GM23338 (cell line): ENCODE data around the gene CCDC92B. TPM values are rescaled to one million over a fixed set of nuclear protein-coding genes. Genes with fewer than 3 reads are reported as not detected.

Experiments
- ATAC-seq: fragments of 200-7000 bp; cut with Tn5 transposase; 3 replicates; pipeline ENCODE4 v1.9.1; 2020
- DNase-seq: peaks from one replicate; pipeline ENCODE4 v3.0.0-alpha.2; 2015; ENCODE audit warnings: low spot score
- H2AFZ ChIP-seq: fragments of 200-600 bp; sonication (generic); 2 replicates; pipeline ENCODE4 v1.8.0; 2016; ENCODE audit warnings: antibody characterized with exemption, mild to moderate bottlenecking, moderate library complexity
- H3F3A ChIP-seq: fragments of 200-600 bp; sonication (generic); replicated peaks from 2 replicates; pipeline ENCODE4 v1.8.0; 2017; ENCODE audit warnings: antibody characterized with exemption, mixed run types, low read depth
- H3K27ac ChIP-seq: fragments of 200-600 bp; sonication (generic); 2 replicates; pipeline ENCODE4 v1.6.1; 2016; ENCODE audit warnings: low read depth
- H3K27me3 ChIP-seq: fragments of 200-600 bp; sonication (generic); 2 replicates; pipeline ENCODE4 v1.8.0; 2016; ENCODE audit warnings: mild to moderate bottlenecking, mixed run types, moderate library complexity; ENCODE audit not compliant: insufficient read depth
- H3K36me3 ChIP-seq: fragments of 200-600 bp; sonication (generic); 2 replicates; pipeline ENCODE4 v1.8.0; 2016; ENCODE audit warnings: mild to moderate bottlenecking; ENCODE audit not compliant: insufficient read depth
- H3K4me1 ChIP-seq: fragments of 200-600 bp; sonication (generic); 2 replicates; pipeline ENCODE4 v1.8.0; 2016; ENCODE audit warnings: mild to moderate bottlenecking, moderate library complexity; ENCODE audit not compliant: insufficient read depth
- H3K4me2 ChIP-seq: fragments of 200-600 bp; sonication (generic); 2 replicates; pipeline ENCODE4 v1.7.1; 2017; ENCODE audit warnings: mixed run types
- H3K4me3 ChIP-seq: fragments of 200-600 bp; sonication (generic); 2 replicates; pipeline ENCODE4 v1.6.1; 2016; ENCODE audit warnings: mixed run types
- H3K79me2 ChIP-seq: fragments of 200-600 bp; sonication (generic); replicated peaks from 2 replicates; pipeline ENCODE4 v1.8.0; 2017; ENCODE audit warnings: mild to moderate bottlenecking; ENCODE audit not compliant: insufficient read depth
- H3K9me2 ChIP-seq: fragments of 200-600 bp; sonication (generic); 2 replicates; pipeline ENCODE4 v1.8.0; 2017; ENCODE audit not compliant: insufficient read depth
- H4K20me1 ChIP-seq: fragments of 200-600 bp; sonication (generic); replicated peaks from 2 replicates; pipeline ENCODE4 v1.8.0; 2017; ENCODE audit warnings: mild to moderate bottlenecking; ENCODE audit not compliant: insufficient read depth
- H3K27ac Mint-ChIP-seq: 2 replicates; pipeline ENCODE4 v1.8.0; 2020; ENCODE audit warnings: inconsistent platforms, mild to moderate bottlenecking, moderate library complexity, mixed read lengths
- H3K27me3 Mint-ChIP-seq: 3 replicates; pipeline ENCODE4 v1.8.0; 2022; ENCODE audit warnings: low read depth, mild to moderate bottlenecking, moderate library complexity, mixed read lengths, inconsistent platforms; ENCODE audit not compliant: insufficient read depth, poor library complexity
- H3K36me3 Mint-ChIP-seq: 3 replicates; pipeline ENCODE4 v1.8.0; 2021; ENCODE audit warnings: low read depth, mild to moderate bottlenecking, inconsistent platforms, moderate library complexity, mixed read lengths
- H3K4me1 Mint-ChIP-seq: 3 replicates; pipeline ENCODE4 v1.8.0; 2020; ENCODE audit warnings: mild to moderate bottlenecking, inconsistent platforms, mixed read lengths
- H3K4me3 Mint-ChIP-seq: 3 replicates; pipeline ENCODE4 v1.8.0; 2021; ENCODE audit warnings: moderate library complexity, mild to moderate bottlenecking, inconsistent platforms, mixed read lengths
- H3K9me3 Mint-ChIP-seq: 3 replicates; pipeline ENCODE4 v1.8.0; 2020; ENCODE audit warnings: moderate library complexity, mild to moderate bottlenecking, inconsistent platforms, mixed read lengths
- CREB1 ChIP-seq: fragments of 250-450 bp; sonication (Bioruptor Pico); IDR thresholded peaks from 2 replicates; pipeline ENCODE4 v1.5.0; 2020; ENCODE audit warnings: low read depth, mild to moderate bottlenecking, moderate library complexity
- CTCF ChIP-seq, 2 experiments: fragments of 200-600 bp in 1 of 2; sonication (generic) in 1 of 2; conservative IDR thresholded peaks; 2 replicates each; pipeline versions ENCODE4 v1.5.1 to v1.6.1; 2016 to 2017; ENCODE audit warnings: antibody characterized with exemption in 2 of 2, low read depth in 2 of 2, mild to moderate bottlenecking in 2 of 2, moderate library complexity in 1 of 2
- ETS1 ChIP-seq: IDR thresholded peaks from 2 replicates; pipeline ENCODE4 v1.6.1; 2016; ENCODE audit warnings: antibody characterized with exemption
- EZH2 ChIP-seq: fragments of 200-600 bp; sonication (generic); IDR thresholded peaks from one replicate; pipeline ENCODE4 v1.8.0; 2017; ENCODE audit warnings: antibody characterized with exemption, mild to moderate bottlenecking, low read depth; ENCODE audit not compliant: unreplicated experiment
- EZH2phosphoT487 ChIP-seq: fragments of 200-600 bp; sonication (generic); IDR thresholded peaks from one replicate; pipeline ENCODE4 v1.8.1; 2018; ENCODE audit warnings: antibody characterized with exemption; ENCODE audit not compliant: unreplicated experiment
- JUNB ChIP-seq: IDR thresholded peaks from one replicate; pipeline ENCODE4 v1.6.1; 2016; ENCODE audit warnings: antibody characterized with exemption; ENCODE audit not compliant: unreplicated experiment
- NANOG ChIP-seq: IDR thresholded peaks from 2 replicates; pipeline ENCODE4 v1.6.1; 2016; ENCODE audit warnings: antibody characterized with exemption, borderline replicate concordance
- POLR2AphosphoS5 ChIP-seq: IDR thresholded peaks from 2 replicates; pipeline ENCODE4 v1.6.1; 2016; ENCODE audit warnings: antibody characterized with exemption, low read depth
- STAT1 ChIP-seq: IDR thresholded peaks from one replicate; pipeline ENCODE4 v1.6.1; 2016; ENCODE audit warnings: antibody characterized with exemption; ENCODE audit not compliant: unreplicated experiment
- ZNF114 ChIP-seq: fragments of 250-450 bp; sonication (Bioruptor Pico); IDR thresholded peaks from 2 replicates; pipeline ENCODE4 v1.5.0; 2020; ENCODE audit warnings: mild to moderate bottlenecking, moderate library complexity
- ZNF331 ChIP-seq: fragments of 250-450 bp; sonication (Bioruptor Pico); IDR thresholded peaks from 2 replicates; pipeline ENCODE4 v1.5.0; 2020; ENCODE audit warnings: low read depth, mild to moderate bottlenecking, moderate library complexity
- ZNF462 ChIP-seq: fragments of 250-450 bp; sonication (Bioruptor Pico); IDR thresholded peaks from 2 replicates; pipeline ENCODE4 v1.5.0; 2020; ENCODE audit warnings: mild to moderate bottlenecking, moderate library complexity
- polyA plus RNA-seq: library from polyadenylated mRNA; unstranded; fragments of >200 nt; fragmentation: Nextera tagmentation; extraction: Ambion mirVana; gene quantifications from 2 replicates; pipeline ENCODE4 v1.2.1, GENCODE V29; 2016
- total RNA-seq: library from RNA; depleted of rRNA; stranded (reverse); fragments of >200 nt; shearing (Covaris generic); gene quantifications from 2 replicates; pipeline ENCODE4 v1.2.3, GENCODE V29; 2014
- TF ChIP-seq, protein P1 (sequence below): IDR thresholded peaks from one replicate; pipeline ENCODE4 v1.6.1; 2018; ENCODE audit warnings: antibody characterized with exemption; ENCODE audit not compliant: unreplicated experiment

Gene CCDC92B
- total and polyA plus RNA-seq, 2 experiments from 2014 or later = 5.7 to 9.1 TPM

DNA sequence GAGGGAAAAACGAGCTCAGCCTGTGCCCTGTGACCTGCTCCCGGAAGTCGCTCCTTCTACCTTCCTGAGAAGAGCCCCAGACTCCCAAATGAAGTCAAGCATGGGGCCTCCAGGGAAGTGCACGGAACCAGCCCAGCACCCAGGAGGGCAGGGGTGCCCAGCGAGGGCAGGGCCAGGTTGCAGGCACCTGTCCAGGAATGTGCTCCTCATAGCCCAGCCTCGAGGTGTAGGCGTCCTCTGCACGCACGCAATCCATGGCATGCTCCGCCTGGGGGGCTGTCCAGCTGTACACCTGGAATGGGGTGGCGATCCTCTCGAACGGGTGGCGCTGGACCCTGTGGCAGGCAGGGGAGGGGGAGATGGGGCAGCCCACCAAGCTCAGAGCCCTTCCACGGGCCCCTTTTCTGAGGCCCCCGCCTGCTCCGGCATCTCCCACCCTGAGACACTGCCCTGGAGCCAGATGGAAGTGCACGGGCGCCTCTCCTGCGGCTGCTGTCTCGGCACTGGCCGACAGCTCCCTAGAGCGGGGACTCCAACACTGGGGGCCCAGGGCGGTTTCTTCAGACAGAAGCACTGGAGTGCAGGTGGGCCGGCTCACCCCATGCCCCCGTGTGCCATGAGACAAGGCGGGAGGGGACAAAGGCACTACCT is 48.8 kb downstream of the CCDC92B start:
- DNase-seq (no peak), ATAC-seq (no peak)
- Histone ChIP-seq H3K79me2 (peaks cover 4% of the 10 kb centered on the region), H3K4me1 (no peaks in the 10 kb centered on the region), H3K4me2 (no peak overlapping the region), H4K20me1 (peaks cover 4% of the 10 kb centered on the region), H3F3A (no peaks in the 10 kb centered on the region), H3K4me3 (no peak overlapping the region), H2AFZ (no peak overlapping the region), H3K9me2 (no peaks in the 10 kb centered on the region), H3K27ac (no peak overlapping the region), H3K36me3 (no peaks in the 10 kb centered on the region), H3K27me3 (no peaks in the 10 kb centered on the region)
- Mint-ChIP-seq H3K27me3 (peaks cover 6% of the 10 kb centered on the region), H3K27ac (no peak overlapping the region), H3K4me1 (peaks cover 11% of the 10 kb centered on the region), H3K36me3 (peaks cover 48% of the 10 kb centered on the region; the same call in 2 of the 3 replicates), H3K4me3 (no peak overlapping the region), H3K9me3 (no peaks in the 10 kb centered on the region)
- TF ChIP-seq ETS1 = no peak
- TF ChIP-seq POLR2AphosphoS5 = no peak
- no peak for TF ChIP-seq EZH2
- TF ChIP-seq CTCF (conservative IDR thresholded peaks at IDR 0.05; ENCODE audit: low read depth in 2 of 2) = no peak
- no peak for TF ChIP-seq ZNF462
- no peak for TF ChIP-seq NANOG
- no peak for TF ChIP-seq JUNB
- TF ChIP-seq ZNF331 (CRISPR knock-in tag) = no peak
- TF ChIP-seq EZH2phosphoT487 = no peak
- TF ChIP-seq ZNF114 (CRISPR knock-in tag) = no peak
- TF ChIP-seq STAT1 = no peak
- no peak for TF ChIP-seq CREB1 (CRISPR knock-in tag)
- TF ChIP-seq, protein P1, sequence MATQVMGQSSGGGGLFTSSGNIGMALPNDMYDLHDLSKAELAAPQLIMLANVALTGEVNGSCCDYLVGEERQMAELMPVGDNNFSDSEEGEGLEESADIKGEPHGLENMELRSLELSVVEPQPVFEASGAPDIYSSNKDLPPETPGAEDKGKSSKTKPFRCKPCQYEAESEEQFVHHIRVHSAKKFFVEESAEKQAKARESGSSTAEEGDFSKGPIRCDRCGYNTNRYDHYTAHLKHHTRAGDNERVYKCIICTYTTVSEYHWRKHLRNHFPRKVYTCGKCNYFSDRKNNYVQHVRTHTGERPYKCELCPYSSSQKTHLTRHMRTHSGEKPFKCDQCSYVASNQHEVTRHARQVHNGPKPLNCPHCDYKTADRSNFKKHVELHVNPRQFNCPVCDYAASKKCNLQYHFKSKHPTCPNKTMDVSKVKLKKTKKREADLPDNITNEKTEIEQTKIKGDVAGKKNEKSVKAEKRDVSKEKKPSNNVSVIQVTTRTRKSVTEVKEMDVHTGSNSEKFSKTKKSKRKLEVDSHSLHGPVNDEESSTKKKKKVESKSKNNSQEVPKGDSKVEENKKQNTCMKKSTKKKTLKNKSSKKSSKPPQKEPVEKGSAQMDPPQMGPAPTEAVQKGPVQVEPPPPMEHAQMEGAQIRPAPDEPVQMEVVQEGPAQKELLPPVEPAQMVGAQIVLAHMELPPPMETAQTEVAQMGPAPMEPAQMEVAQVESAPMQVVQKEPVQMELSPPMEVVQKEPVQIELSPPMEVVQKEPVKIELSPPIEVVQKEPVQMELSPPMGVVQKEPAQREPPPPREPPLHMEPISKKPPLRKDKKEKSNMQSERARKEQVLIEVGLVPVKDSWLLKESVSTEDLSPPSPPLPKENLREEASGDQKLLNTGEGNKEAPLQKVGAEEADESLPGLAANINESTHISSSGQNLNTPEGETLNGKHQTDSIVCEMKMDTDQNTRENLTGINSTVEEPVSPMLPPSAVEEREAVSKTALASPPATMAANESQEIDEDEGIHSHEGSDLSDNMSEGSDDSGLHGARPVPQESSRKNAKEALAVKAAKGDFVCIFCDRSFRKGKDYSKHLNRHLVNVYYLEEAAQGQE = no peak
